Measurements from ENCODE around the gene PSMB2.
A peak's percentile ranks its signal among the peaks of the same experiment; 100 is the strongest.
"Not testable (repeated sequence)": the region's sequence is repeated elsewhere in the genome, so short reads cannot be mapped to it uniquely, and the experiment has no call there.

The PSMB2 gene

DNA sequence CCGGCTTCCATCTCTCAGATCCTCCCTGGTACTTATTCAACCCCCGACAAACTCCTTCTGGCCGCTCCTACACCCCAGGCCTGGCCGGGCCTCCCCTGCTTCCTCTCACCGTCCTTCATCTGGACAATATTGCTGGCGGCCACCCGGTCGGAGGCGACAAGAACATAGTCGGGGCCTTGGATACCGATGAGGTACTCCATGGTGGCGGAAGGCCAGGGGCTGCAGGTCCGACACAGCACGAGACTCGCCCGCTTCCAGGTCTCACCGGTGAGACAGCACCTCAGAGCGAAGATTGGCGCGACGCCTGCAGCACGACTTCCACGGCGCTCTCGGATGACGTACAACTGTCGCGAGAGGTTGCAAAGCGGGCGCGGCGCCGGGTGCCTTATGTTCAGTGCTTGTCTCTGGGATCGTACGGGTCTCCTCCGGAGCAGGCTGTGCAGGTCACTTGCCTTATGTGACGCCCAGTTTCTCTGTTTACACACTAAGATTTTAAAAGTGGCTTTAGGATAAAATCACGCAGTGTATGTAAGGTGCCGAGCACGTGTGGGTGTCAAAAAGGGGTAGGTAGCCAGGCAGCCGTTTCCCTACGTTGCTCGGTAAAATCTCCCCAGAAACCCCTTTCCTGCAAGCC, at the start of gene PSMB2:
PSMB2 (minus strand) TSS at position 294 of the 634 bp plus-strand sequence; CDS start at position 200, 94 bp downstream.
- peak; percentile 99 for DNase-seq

DNA sequence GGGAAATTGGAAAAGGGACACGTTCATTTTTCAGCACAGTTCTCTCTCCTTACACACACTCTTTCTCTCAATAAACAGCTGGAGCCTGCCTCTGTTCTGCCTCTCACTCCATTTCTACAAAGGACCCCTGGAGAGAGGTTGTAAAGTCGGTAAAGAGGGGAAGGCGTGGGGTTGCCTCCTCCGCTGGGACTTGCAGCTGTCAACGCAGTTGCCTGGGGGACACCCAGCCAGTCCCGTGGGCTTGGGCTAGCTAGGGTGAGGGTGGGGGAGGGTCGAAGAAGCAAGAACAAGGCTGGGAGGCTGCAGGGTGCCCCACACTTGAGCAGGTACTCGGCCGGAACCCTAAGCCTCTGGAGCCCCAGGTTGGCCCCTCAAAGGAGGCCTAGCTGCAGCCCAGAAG, 49.8 kb upstream of the PSMB2 start:
- DNase-seq: peak; percentile 52 to 76

DNA sequence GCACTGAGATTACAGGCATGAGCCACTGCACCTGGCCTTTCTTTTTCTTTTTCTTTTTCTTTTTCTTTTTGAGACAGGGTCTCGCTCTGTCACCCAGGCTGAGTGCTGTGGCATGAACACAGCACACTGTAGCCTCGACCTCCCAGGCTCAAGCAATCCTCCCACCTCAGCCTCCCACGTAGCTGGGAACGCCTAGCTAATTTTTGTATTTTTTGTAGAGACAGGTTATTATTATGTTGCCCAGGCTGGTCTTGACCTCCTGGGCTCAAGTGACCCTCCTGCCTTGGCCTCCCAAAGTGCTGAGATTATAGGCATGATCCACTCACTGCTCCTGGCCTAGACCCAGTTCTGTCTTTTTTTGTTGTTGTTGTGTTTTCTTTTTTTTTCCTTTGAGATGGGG, 48.8 kb upstream of the PSMB2 start:
- DNase-seq: not testable (repeated sequence)

DNA sequence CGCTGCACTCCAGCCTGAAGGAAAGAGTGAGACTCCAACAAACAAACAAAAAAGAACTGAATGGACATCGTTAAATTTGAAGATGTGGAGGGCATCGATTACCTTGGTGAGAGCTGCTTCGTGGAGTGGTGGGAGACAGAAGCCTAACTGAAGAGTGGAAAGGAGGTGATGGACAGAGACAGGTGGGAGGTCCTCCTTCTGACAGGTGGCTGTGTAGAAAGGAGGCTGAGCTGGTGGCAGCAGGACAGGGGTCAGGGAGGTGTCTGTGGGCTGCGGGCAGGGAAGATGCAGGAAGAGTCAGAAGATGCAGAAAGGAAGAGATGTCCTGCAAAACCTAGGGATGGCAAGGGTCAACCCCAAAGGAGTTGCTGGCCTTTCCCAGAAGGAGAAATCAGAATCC, 46.8 kb upstream of the PSMB2 start:
- no peak for DNase-seq

DNA sequence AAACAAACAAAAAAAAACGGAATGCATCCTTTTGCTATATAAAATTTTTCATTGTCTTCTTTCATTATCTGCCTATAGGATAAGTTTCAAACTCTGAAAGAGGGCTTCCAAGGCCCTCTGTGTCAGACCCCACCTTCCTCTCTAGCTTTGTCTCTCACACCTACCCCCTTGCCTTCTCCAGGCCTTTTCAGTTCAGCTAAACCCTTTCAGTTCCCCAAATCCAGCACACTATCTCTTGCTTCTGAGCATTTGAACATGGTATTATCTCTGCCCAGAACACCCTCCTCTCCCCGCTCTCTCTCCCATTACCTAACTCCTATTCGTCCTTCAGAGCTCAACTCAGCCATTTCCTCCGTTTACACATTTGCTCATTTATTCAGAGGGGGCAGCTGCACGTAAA, 41.7 kb upstream of the PSMB2 start:
- no peak for DNase-seq

DNA sequence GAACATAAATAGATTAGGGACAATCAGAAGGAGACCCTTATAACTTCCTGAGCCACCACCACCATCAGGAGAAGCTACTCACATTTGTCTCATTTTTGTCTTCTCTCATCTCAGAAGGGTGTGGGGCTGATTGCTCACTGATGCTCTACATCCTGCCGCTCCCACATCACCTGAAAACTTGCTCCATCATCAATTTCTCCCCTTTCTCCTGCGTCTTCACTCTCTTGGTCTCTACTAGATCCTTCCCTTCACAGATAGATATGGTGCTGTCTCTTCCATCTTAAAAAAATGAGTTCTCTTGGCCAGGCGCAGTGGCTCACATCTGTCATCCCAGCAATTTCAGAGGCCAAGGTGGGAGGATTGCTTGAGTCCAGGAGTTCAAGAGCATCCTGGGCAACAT, 38.9 kb upstream of the PSMB2 start:
- no peak for DNase-seq

DNA sequence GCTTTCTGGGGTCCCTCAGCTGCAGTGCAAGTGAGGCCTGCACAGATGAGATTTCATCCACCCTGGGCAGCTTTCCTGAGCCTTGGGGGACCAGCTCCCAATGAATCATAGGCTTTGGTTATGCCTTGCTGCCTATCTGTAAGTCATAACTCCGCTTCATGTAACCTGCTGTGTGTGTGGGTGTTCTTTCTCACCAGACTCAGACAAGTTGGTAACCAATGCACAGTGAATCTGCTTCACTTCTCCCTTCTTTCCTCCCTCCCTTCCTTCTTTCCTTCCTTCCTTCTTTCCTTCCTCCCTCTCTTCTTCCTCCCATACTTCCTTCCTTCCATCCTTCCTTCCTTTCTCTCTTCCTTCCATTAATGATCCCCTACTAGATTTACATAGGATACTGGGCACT, 34.4 kb upstream of the PSMB2 start:
- DNase-seq: no peak

DNA sequence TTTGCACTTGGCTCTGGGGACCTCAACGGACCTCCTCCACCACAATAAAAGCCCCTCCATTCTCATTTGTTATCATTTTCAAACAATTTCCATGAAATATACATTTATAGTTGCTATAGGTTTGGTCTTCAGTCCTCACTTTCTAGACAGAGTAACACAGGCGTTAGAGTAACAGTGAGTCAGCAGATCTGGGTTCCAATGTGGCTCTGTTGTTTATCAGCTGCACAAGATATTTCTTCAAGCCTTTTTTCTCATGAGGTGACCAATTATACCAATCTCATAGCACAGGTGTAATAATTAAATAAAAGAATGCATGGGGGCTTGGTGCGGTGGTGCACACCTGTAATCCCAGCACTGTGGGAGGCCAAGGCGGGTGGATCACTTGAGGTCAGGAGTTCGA, 32.8 kb upstream of the PSMB2 start:
- DNase-seq: no peak

DNA sequence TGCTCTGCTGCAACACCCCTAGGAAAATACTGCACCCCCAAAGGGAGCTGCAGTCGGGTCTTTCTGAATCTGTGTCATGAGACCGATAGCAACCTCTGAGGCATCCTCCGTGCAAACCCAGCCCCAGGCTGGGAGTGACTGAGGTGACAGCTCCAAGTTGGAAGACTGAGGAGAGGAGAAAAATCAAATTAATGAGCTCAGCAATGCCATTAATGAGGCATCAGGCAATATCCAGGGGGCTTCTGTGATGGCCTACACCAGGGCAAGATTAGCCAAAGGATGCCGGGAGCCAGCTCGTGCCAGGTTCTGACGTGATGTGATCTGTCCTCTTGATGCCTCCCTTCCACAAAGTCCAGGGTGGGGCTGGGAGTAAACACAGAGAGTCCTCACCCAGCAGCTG, 30.8 kb upstream of the PSMB2 start:
- no peak for DNase-seq

DNA sequence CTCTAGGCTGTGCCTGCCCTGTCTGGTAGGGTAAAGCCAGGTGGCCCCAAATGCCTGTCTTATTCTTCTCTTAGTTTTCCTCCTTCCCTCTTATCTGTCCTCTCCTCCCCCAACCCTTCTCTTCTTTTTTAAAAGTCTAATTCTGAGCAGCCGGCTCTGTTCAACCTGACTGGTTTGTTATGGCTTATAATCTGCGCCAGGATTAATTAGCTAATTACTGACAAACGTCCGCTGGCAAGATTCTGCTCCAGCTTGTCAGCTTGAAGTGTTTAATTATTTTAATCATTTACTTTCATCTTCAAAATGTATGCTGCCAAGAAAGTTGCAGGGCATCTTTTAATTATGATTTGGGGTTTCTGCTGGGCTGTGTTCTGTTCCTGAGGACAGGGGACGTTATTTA, 27.2 kb upstream of the PSMB2 start:
- no peak for DNase-seq

DNA sequence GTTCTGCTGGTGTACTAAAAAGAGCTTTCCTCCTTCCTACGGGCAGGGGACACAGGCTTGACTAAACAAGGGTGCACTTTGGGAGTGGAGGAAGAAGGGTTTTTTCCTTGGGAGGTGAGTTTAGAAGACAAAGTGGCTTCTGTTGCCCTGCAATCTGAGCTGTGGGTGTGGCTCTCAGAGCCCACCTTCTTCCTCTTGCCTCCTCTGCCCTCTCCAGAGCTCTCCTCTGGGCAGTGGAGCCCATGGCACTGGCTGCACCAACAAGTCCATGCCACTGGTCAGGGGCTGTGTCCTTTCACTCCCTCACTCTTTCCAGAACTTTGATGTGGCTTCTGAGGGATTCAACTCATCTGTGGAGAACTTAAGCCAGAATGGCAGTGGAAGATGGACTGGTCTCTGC, 25.6 kb upstream of the PSMB2 start:
- DNase-seq: no peak

DNA sequence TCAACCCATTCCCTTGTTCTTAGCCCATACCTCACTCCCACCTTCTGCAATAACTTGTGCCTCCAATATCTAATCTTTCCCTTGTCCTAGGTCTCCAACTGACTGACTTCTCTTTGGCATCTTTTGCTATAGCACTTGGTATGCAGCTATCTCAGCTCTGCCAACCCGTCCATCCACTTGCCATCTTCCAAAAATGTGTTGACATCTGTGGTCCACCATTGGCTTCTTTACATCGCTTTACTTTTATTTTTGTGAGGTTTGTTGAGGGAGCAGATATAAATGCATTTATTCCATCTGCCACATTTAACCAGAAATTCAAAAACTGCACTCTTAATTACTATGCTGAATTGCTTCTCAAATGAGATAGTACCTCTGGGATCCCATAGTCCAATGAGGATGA, 24.9 kb upstream of the PSMB2 start:
- no peak for DNase-seq

DNA sequence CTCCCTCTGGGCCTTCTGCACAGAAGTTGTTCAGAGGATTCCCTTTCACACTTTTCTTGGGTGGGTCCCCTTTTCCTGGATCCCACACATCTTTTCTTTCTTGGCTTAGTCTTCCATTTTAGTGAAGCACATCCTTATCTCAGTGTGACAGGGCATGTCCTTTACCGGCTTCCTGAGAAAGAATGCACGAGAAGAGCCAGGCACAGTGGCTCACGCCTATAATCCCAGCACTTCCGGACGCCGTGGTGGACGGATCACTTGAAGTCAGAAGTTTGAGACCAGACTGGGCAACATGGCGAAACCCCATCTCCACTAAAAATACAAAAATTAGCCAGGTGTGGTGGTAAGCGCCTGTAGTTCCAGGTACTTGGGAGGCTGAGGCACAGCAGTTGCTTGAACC, 22.1 kb upstream of the PSMB2 start:
- DNase-seq: no peak

DNA sequence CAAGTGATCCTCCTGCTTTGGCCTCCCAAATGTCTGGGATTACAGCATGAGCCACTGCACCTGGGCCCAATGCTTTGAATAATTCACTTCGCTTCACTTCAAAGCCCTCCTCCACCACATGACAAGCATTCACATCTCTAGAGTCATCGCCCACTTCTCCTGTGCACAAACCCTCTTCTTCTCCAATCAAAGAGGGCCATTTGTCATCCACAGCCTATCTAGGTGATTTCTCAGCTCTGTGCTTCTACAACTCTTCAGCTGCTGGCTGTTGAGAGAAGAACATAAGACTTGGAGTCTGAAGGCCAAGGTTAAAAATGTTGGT, 20.1 kb upstream of the PSMB2 start:
- DNase-seq: no peak

DNA sequence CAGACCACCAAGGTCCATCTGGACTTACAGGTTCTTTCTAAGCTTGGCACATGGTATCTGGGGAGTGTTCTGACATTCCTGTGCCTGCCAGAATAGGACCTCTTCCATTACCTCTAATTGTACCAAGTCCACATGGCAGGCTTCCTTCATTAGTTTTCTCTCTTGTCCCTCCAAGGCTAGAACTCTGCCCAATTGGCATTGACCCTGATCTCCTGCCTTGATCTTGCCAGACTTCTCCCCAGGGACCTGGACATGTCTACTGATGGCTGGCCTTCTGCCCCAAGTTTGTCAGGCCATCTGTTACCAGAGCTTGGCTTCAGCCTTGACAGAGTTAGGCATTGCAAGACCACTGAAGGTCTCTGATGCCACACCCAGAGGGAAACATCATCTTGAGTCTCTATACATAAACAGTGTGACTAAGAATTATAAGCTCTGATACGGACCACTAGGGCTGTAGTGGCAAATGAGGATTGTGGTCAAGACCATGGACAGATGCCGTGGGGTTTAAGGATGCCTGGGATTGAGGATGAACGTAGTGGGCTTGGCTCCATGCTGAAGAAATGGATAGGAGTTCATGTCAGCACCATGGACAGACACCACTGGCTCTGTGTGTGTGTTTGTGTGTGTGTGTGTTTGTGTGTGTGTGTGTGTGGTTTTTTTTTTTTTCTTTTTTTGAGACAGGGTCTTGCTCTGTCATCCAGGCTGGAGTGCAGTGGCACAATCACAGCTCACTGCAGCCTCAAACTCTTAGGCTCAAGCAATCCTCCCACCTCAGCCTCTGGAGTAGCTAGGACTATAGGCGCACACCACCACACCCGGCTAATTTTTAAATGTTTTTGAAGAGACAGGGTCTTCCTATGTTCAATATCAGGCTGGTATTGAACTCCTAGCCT, 19.5 kb upstream of the PSMB2 start:
- no peak for DNase-seq

DNA sequence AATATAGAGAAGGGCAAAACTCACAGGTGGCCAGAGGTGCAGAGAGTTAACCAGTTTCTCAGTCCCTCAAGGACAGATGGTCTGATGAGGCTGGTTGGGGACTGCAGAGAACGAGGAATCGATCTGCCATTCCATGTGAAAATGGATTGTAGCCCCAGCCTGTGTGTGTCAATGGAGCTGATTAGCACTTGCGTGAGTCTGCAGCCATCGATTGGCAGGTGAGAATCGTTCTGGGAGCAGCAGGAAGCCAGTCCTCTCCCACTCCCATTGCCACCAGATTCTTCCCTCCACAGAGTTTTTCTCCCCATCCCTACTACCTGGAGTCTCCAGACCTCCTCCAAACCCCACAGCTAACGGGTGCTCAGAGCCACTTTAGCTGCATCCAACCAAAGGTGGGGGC, 18.3 kb upstream of the PSMB2 start:
- DNase-seq: no peak

DNA sequence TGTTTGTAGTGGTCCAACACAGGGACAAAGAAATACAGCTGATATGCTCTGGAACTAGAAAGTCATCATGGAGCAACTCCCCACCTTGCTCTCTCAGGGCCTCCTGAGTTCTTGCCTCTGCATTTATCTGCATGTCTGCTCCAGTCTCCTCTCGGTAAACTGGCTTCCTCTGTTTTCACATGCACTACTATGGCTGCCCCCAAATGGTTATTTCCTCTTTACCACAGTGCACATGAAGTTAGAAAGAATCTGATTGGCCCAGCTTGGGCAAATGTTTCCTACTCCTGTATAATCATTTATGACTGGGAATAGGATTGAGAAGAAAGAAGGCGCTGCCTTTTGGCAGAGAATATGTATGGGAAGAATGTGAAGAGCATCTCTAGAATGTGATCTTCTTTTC, 16.5 kb upstream of the PSMB2 start:
- DNase-seq: no peak

DNA sequence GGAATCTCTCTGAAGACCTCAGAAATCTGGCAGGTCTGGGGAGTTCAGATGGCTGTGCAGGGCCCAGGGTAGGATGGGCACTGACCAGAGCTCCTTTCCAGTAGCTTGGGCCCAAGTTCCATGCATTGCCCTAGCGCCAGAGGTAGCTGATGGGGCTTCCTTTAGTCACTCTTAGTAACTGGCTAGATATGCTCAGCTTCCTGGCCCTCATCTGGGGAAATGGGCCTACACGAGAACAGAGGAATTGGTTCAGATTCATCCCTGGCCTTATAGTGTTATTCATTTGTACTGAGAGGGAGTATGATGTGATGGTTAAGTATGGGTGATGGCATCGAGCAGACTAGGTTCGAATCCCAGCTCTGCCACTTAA, 15.5 kb upstream of the PSMB2 start:
- no peak for DNase-seq

DNA sequence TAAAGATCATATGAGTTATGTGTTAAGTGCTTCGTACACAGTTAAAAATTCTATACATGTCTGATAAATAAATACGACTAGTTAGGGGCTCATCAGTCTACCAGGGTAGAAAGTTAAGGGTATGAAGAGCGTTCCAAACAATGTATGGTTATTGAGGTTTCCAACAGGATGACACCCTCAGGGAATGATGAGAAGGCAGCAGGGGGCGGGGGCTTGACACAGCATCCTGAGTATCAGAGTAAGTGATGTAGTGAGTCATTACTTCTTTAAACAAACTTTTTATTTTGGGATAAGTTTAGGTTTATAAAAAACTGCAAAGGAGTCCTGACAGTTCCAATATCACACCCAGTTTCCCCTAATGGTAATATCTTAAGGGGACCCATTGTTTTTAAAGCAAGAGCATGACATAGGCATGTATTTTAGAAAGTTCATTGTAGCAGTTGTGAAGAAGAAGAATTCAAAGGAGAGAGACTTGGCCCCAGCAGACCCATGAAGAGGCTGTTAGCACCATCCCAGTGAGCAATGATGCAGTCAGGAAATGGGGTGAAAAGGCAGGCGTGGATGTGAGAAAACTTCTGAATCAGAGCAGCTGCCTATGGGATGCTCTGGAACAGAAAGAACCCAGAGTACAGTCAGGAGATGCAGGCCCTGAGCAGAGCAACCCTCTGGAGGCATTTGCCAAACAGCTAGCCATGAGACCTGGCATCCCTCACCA, 15.0 kb upstream of the PSMB2 start:
- DNase-seq: no peak

DNA sequence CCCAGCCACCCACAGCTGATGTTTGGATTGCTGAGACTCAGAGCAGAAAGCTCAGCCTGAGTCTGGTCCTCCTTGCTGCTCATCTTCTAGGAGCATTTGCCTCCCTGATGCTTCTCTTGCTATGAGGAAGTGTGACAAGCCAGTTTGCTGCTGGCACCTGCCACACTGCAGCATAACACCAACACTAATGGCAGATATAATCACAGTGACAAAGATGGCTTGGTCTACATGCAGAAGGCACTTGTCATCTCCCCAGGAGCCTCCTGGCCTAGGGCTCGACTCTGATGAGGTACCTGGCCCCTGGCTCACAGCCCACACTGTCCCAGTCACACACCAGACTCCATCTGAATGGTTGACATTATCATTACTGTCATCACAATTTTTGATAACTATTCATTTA, 13.9 kb upstream of the PSMB2 start:
- DNase-seq: no peak

DNA sequence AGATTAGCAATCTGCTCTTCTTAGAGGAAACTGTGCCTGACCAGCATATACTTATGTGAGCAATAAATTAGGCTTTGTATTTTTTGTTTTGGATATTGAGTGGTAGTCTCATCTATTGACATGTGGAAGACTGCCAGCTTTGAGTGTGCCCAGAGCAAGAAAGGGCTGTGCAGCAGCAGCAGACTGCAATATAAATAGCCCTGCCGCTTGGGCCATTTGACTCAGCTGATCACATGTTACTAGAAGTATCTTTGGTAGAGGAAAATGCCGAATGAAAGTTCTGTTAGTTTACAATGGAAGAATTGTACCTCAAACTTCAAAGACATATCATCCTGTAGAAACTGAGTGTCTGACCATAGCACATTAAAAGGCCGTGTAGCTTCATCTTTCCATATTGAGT, 9.1 kb upstream of the PSMB2 start:
- DNase-seq: peak in 1 of 2 experiments; percentile 13

DNA sequence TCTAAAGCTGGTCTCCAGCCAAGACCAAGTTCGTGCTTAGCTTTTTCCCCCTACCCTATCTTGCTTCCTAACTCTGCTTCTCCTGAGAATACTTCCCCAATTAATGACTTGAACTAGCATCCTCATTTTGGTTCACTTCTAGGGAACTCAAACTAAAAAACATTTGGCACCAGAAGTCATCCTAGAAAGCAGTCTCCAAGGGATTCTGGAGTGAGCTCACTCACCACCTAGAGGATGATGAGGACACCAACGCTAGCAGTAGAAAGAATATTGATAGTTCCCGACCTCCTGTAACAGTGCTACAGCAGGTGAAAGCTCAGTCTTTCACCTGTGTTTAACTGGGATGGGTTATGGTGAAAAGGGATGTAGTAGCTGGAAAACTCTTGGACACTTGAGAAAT, 4.7 kb upstream of the PSMB2 start:
- no peak for DNase-seq

DNA sequence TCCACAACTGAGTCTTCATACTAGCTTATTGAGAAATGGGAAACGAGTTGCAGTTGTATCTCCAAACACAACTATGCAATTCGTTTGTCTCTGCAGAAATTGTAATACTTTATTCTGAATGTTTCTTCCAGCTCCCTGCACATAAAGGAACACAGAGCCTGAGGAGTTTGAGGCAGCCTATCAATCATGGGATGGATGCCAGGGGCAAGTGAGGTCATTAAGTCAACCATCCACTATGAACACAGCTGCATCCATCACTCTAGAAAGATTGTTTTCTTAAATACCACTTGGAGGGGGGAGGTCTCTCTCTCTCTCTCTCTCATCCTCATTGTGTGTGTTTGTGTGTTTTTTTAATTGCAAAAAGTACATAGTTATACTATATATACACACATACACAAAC, 2.9 kb upstream of the PSMB2 start:
- no peak for DNase-seq

DNA sequence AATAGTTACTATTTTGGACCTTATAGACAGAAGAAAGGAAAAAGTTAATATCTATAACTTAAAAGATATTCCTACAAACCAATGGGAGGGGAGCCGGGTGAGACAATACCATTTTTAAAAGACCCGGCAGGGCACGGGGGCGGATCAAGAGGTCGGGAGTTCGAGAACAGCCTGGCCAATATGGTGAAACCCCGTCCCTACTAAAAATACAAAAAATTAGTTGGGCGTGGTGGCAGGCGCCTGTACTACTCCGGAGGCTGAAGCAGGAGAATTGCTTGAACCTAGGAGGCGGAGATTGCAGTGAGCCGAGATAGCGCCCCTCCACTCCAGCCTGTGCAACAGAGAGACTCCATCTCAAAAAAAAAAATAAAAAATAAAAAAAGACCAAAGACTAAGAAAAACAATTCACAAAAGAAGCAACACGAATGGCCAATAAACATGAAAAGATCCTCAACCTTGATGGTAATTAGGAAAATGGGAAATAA, 1.2 kb upstream of the PSMB2 start:
- DNase-seq: peak; percentile 22 to 37
